HepG2 (cell line): ENCODE measurements around the gene CHST13.

Experiments
- NCOA1 ChIP-seq: sonication (generic); formaldehyde crosslinking; IDR thresholded peaks from 2 replicates; pipeline ENCODE4 v1.9.0; 2021; ENCODE audit warnings: missing genetic modification reagents
- NFATC3 ChIP-seq: sonication (generic); formaldehyde crosslinking; IDR thresholded peaks from 2 replicates; pipeline ENCODE4 v1.5.1; 2020; ENCODE audit warnings: mild to moderate bottlenecking, missing genetic modification reagents
- POLR2AphosphoS5 ChIP-seq: IDR thresholded peaks from 2 replicates; pipeline ENCODE4 v1.6.1; 2012; ENCODE audit warnings: low read depth, low read length
- RBFOX2 ChIP-seq: fragments of 200-400 bp; formaldehyde crosslinking; IDR thresholded peaks from 2 replicates; pipeline ENCODE4 v1.6.1; 2017; ENCODE audit warnings: low read depth, mild to moderate bottlenecking, low read length
- SP1 ChIP-seq, 2 experiments: fragments of 450-650 bp in 1 of 2; sonication (generic) in 1 of 2; formaldehyde crosslinking in 1 of 2; IDR thresholded peaks; 2 replicates each; pipeline versions ENCODE4 v1.4.0 to v1.6.1; 2016 to 2020; ENCODE audit warnings: missing genetic modification reagents in 1 of 2
- TF ChIP-seq, protein P1 (sequence below): IDR thresholded peaks from 2 replicates; pipeline ENCODE4 v1.6.1; 2012; ENCODE audit warnings: inconsistent platforms
- TF ChIP-seq, protein P2 (sequence below): sonication (generic); formaldehyde crosslinking; conservative IDR thresholded peaks from 2 replicates; pipeline ENCODE4 v1.4.0; 2020; ENCODE audit warnings: missing genetic modification reagents

DNA sequence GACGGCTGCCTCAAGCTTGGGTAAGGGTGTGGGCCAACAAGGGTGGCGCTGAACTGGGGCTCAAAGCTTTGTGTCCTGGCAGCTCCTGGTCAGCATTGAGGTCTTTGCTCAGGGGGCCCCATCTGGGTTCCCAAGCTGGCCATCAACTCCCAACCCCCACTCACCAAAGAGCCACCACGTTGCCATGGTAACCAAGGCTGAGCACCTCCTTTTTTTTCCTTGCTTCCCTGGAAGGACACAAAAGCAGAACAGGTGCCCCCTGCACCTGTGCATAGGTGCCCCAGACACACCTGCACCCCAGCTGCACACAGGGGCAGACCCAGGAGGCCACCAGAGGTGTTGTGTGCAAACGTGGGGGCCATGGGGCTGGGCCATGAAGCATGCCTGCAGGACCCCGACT is 22.9 kb upstream of the CHST13 start:
- TF ChIP-seq, protein P1, sequence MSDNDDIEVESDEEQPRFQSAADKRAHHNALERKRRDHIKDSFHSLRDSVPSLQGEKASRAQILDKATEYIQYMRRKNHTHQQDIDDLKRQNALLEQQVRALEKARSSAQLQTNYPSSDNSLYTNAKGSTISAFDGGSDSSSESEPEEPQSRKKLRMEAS: no peak
- TF ChIP-seq NFATC3 (CRISPR knock-in tag): no peak
- TF ChIP-seq, protein P2, sequence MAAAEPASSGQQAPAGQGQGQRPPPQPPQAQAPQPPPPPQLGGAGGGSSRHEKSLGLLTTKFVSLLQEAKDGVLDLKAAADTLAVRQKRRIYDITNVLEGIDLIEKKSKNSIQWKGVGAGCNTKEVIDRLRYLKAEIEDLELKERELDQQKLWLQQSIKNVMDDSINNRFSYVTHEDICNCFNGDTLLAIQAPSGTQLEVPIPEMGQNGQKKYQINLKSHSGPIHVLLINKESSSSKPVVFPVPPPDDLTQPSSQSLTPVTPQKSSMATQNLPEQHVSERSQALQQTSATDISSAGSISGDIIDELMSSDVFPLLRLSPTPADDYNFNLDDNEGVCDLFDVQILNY (CRISPR knock-in tag): no peak
- TF ChIP-seq RBFOX2: no peak
- TF ChIP-seq POLR2AphosphoS5: no peak
- no peak for TF ChIP-seq SP1 (IDR thresholded peaks at IDR 0.05)
- TF ChIP-seq SP1 (CRISPR knock-in tag; IDR thresholded peaks at IDR 0.05): no peak
- no peak for TF ChIP-seq NCOA1
